ENCODE measurements around the gene EBF3.

Gene EBF3

DNA sequence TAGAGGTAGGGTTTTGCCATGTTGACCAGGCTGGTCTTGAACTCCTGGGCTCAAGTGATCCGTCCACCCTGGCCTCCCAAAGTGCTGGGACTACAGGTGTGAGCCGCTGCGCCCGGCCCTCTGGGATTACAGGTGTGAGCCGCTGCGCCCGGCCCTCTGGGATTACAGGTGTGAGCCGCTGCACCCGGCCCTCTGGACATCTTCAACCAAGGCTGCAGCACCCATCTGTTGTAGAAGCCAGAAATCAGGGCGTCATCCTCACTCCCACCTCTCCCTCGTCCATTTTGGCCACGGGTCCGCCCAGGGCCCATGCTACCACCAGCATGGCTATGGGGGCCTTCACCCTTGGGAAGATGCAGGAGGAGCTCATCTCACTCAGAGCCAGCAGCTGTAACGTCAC is 38.5 kb upstream of the EBF3 start:
- Histone ChIP-seq H3K27me3 (ENCODE audit: insufficient read depth, low read length, poor library complexity) (no peaks in the 10 kb centered on the region), H3K4me3 (ENCODE audit: low read depth in 1 of 2, low read length in 2 of 2) (no peak overlapping the region), H3K27ac (ENCODE audit: low read length) (no peak overlapping the region), H3K9ac (ENCODE audit: low read depth, low read length) (no peak overlapping the region), H3K79me2 (ENCODE audit: insufficient read depth, low read length) (no peaks in the 10 kb centered on the region), H2AFZ (ENCODE audit: low read depth, low read length) (no peak overlapping the region), H3K4me2 (ENCODE audit: insufficient read depth, low read length) (no peak overlapping the region), H3K36me3 (ENCODE audit: insufficient read depth, low read length) (no peaks in the 10 kb centered on the region), H3K4me1 (ENCODE audit: insufficient read depth, low read length) (no peaks in the 10 kb centered on the region), H4K20me1 (ENCODE audit: insufficient read depth, low read length) (no peaks in the 10 kb centered on the region), H3K9me3 (ENCODE audit: insufficient read depth, low read length, severe bottlenecking) (no peaks in the 10 kb centered on the region)
- DNase-seq (no peak), ATAC-seq (ENCODE audit: insufficient read depth, low read depth) (no peak)
- TF ChIP-seq, protein P1, sequence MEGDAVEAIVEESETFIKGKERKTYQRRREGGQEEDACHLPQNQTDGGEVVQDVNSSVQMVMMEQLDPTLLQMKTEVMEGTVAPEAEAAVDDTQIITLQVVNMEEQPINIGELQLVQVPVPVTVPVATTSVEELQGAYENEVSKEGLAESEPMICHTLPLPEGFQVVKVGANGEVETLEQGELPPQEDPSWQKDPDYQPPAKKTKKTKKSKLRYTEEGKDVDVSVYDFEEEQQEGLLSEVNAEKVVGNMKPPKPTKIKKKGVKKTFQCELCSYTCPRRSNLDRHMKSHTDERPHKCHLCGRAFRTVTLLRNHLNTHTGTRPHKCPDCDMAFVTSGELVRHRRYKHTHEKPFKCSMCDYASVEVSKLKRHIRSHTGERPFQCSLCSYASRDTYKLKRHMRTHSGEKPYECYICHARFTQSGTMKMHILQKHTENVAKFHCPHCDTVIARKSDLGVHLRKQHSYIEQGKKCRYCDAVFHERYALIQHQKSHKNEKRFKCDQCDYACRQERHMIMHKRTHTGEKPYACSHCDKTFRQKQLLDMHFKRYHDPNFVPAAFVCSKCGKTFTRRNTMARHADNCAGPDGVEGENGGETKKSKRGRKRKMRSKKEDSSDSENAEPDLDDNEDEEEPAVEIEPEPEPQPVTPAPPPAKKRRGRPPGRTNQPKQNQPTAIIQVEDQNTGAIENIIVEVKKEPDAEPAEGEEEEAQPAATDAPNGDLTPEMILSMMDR (IDR thresholded peaks at IDR 0.05; ENCODE audit: borderline replicate concordance, extremely low read depth, low read length, poor library complexity, severe bottlenecking) = no peak
- TF ChIP-seq EZH2 (IDR thresholded peaks at IDR 0.05; ENCODE audit: borderline replicate concordance, low read depth, low read length, severe bottlenecking) = no peak

DNA sequence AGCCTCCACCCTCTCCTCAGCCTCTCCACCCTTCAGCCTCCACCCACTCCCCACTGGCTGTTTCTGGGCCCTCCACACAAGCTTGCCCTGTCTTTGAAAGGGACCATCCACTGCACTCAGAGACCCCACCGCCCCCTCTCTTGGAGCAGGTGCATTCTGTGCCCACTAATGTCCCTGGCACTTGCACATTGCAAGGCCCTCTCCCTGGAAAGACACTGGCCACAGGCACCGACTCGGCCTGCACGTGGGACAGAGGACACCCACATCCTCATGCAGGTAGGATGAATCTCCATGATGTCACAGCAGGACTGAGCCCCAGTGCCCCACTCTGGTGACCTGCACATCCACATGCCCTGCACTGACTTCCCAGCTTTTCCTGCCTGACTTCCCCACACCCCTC is 36.8 kb upstream of the EBF3 start:
- no peaks in the 10 kb centered on the region for H3K36me3 ChIP-seq (ENCODE audit: insufficient read depth, low read length)
- no peaks in the 10 kb centered on the region for H3K9me3 ChIP-seq (ENCODE audit: insufficient read depth, low read length, severe bottlenecking)
- H2AFZ ChIP-seq (ENCODE audit: low read depth, low read length) = no peak overlapping the region
- H3K9ac ChIP-seq (ENCODE audit: low read depth, low read length) = no peak overlapping the region
- no peaks in the 10 kb centered on the region for H4K20me1 ChIP-seq (ENCODE audit: insufficient read depth, low read length)
- TF ChIP-seq, protein P1 (IDR thresholded peaks at IDR 0.05; ENCODE audit: borderline replicate concordance, extremely low read depth, low read length, poor library complexity, severe bottlenecking) = no peak
- TF ChIP-seq EZH2 (IDR thresholded peaks at IDR 0.05; ENCODE audit: borderline replicate concordance, low read depth, low read length, severe bottlenecking) = no peak
- ATAC-seq (ENCODE audit: insufficient read depth, low read depth) = no peak
- peaks cover 3% of the 10 kb centered on the region for H3K27me3 ChIP-seq (ENCODE audit: insufficient read depth, low read length, poor library complexity)
- H3K4me3 ChIP-seq (ENCODE audit: low read depth in 1 of 2, low read length in 2 of 2) = no peak overlapping the region
- no peak for DNase-seq
- no peak overlapping the region for H3K27ac ChIP-seq (ENCODE audit: low read length)
- no peaks in the 10 kb centered on the region for H3K4me1 ChIP-seq (ENCODE audit: insufficient read depth, low read length)
- no peak overlapping the region for H3K4me2 ChIP-seq (ENCODE audit: insufficient read depth, low read length)
- H3K79me2 ChIP-seq (ENCODE audit: insufficient read depth, low read length) = no peaks in the 10 kb centered on the region

DNA sequence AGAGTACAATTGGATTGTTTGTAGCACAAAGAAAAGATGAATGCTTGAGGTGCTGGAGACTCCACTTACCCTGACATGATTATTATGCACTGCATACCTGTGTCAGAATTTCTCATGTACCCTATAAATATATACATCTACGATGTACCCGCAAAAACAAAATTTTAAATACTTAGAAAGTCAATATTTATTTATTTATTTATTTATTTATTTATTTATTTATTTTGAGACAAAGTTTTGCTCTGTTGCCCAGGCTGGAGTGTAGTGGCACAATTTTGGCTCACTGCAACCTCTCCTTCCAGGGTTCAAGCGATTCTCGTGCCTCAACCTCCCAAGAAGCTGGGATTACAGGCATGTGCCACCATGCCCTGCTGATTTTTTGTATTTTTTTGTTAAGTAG is 35.1 kb upstream of the EBF3 start:
- H3K4me1 ChIP-seq (ENCODE audit: insufficient read depth, low read length) = no peaks in the 10 kb centered on the region
- ATAC-seq (ENCODE audit: insufficient read depth, low read depth) = no peak

More for the DNA sequence above, 35.1 kb upstream of the EBF3 start:
- Histone ChIP-seq H3K27ac (ENCODE audit: low read length) (no peak overlapping the region), H3K4me2 (ENCODE audit: insufficient read depth, low read length) (no peak overlapping the region), H3K79me2 (ENCODE audit: insufficient read depth, low read length) (no peaks in the 10 kb centered on the region), H3K9ac (ENCODE audit: low read depth, low read length) (no peak overlapping the region), H4K20me1 (ENCODE audit: insufficient read depth, low read length) (no peaks in the 10 kb centered on the region), H3K9me3 (ENCODE audit: insufficient read depth, low read length, severe bottlenecking) (no peaks in the 10 kb centered on the region), H3K36me3 (ENCODE audit: insufficient read depth, low read length) (no peaks in the 10 kb centered on the region), H3K27me3 (ENCODE audit: insufficient read depth, low read length, poor library complexity) (peaks cover 3% of the 10 kb centered on the region), H2AFZ (ENCODE audit: low read depth, low read length) (no peak overlapping the region), H3K4me3 (ENCODE audit: low read depth in 1 of 2, low read length in 2 of 2) (no peak overlapping the region)
- no peak for DNase-seq
- no peak for TF ChIP-seq EZH2 (IDR thresholded peaks at IDR 0.05; ENCODE audit: borderline replicate concordance, low read depth, low read length, severe bottlenecking)
- TF ChIP-seq, protein P1 (IDR thresholded peaks at IDR 0.05; ENCODE audit: borderline replicate concordance, extremely low read depth, low read length, poor library complexity, severe bottlenecking) = no peak
